ENCODE measurements around the gene GMDS. TPM values are rescaled to one million over a fixed set of nuclear protein-coding genes. Genes with fewer than 3 reads are reported as not detected.

The GMDS gene
- total and polyA plus RNA-seq, 2 of the 13 experiments (the other 11 are each of a cell fraction or from before 2014, with no cell fraction given) = 64.4 to 112 TPM

GRCh38 chr6:2259002-2259494, 13.6 kb upstream of the GMDS start (continued):
- TF ChIP-seq ZNF576 (CRISPR knock-in tag; IDR thresholded peaks at IDR 0.05) (no peak), ZNF775 (CRISPR knock-in tag; IDR thresholded peaks at IDR 0.05; ENCODE audit: borderline replicate concordance) (peak; percentile 78; the same call in 1 of the 2 replicates), ZNF850 (CRISPR knock-in tag; conservative IDR thresholded peaks at IDR 0.05) (no peak), ZNF143 (CRISPR knock-in tag; IDR thresholded peaks at IDR 0.05) (no peak), KLF9 (CRISPR knock-in tag; IDR thresholded peaks at IDR 0.05; ENCODE audit: low read depth) (no peak), ZNF180 (CRISPR knock-in tag; IDR thresholded peaks at IDR 0.05; ENCODE audit: borderline replicate concordance, low read depth) (no peak), ZNF747 (CRISPR knock-in tag; IDR thresholded peaks at IDR 0.05; ENCODE audit: borderline replicate concordance) (no peak), ZSCAN21 (CRISPR knock-in tag; IDR thresholded peaks at IDR 0.05; ENCODE audit: borderline replicate concordance) (peak; percentile 59; the same call in 1 of the 2 replicates), PLSCR1 (CRISPR knock-in tag; IDR thresholded peaks at IDR 0.05; ENCODE audit: borderline replicate concordance) (no peak), CBX5 (CRISPR knock-in tag; IDR thresholded peaks at IDR 0.05; ENCODE audit: borderline replicate concordance) (peak; percentile 53; the same call in 1 of the 2 replicates), ZSCAN30 (CRISPR knock-in tag; IDR thresholded peaks at IDR 0.05) (no peak), NFIC (IDR thresholded peaks at IDR 0.05; ENCODE audit: low read length) (peak; percentile 93)
- TF ChIP-seq, protein P1, sequence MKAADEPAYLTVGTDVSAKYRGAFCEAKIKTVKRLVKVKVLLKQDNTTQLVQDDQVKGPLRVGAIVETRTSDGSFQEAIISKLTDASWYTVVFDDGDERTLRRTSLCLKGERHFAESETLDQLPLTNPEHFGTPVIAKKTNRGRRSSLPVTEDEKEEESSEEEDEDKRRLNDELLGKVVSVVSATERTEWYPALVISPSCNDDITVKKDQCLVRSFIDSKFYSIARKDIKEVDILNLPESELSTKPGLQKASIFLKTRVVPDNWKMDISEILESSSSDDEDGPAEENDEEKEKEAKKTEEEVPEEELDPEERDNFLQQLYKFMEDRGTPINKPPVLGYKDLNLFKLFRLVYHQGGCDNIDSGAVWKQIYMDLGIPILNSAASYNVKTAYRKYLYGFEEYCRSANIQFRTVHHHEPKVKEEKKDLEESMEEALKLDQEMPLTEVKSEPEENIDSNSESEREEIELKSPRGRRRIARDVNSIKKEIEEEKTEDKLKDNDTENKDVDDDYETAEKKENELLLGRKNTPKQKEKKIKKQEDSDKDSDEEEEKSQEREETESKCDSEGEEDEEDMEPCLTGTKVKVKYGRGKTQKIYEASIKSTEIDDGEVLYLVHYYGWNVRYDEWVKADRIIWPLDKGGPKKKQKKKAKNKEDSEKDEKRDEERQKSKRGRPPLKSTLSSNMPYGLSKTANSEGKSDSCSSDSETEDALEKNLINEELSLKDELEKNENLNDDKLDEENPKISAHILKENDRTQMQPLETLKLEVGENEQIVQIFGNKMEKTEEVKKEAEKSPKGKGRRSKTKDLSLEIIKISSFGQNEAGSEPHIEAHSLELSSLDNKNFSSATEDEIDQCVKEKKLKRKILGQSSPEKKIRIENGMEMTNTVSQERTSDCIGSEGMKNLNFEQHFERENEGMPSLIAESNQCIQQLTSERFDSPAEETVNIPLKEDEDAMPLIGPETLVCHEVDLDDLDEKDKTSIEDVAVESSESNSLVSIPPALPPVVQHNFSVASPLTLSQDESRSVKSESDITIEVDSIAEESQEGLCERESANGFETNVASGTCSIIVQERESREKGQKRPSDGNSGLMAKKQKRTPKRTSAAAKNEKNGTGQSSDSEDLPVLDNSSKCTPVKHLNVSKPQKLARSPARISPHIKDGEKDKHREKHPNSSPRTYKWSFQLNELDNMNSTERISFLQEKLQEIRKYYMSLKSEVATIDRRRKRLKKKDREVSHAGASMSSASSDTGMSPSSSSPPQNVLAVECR (CRISPR knock-in tag; IDR thresholded peaks at IDR 0.05; ENCODE audit: borderline replicate concordance) = peak; percentile 51; the same call in 1 of the 2 replicates
- TF ChIP-seq, protein P2, sequence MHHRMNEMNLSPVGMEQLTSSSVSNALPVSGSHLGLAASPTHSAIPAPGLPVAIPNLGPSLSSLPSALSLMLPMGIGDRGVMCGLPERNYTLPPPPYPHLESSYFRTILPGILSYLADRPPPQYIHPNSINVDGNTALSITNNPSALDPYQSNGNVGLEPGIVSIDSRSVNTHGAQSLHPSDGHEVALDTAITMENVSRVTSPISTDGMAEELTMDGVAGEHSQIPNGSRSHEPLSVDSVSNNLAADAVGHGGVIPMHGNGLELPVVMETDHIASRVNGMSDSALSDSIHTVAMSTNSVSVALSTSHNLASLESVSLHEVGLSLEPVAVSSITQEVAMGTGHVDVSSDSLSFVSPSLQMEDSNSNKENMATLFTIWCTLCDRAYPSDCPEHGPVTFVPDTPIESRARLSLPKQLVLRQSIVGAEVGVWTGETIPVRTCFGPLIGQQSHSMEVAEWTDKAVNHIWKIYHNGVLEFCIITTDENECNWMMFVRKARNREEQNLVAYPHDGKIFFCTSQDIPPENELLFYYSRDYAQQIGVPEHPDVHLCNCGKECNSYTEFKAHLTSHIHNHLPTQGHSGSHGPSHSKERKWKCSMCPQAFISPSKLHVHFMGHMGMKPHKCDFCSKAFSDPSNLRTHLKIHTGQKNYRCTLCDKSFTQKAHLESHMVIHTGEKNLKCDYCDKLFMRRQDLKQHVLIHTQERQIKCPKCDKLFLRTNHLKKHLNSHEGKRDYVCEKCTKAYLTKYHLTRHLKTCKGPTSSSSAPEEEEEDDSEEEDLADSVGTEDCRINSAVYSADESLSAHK (CRISPR knock-in tag; IDR thresholded peaks at IDR 0.05; ENCODE audit: borderline replicate concordance) = no peak
- TF ChIP-seq, protein P3, sequence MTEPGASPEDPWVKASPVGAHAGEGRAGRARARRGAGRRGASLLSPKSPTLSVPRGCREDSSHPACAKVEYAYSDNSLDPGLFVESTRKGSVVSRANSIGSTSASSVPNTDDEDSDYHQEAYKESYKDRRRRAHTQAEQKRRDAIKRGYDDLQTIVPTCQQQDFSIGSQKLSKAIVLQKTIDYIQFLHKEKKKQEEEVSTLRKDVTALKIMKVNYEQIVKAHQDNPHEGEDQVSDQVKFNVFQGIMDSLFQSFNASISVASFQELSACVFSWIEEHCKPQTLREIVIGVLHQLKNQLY (CRISPR knock-in tag; IDR thresholded peaks at IDR 0.05) = peak; percentile 94
- TF ChIP-seq, protein P4, sequence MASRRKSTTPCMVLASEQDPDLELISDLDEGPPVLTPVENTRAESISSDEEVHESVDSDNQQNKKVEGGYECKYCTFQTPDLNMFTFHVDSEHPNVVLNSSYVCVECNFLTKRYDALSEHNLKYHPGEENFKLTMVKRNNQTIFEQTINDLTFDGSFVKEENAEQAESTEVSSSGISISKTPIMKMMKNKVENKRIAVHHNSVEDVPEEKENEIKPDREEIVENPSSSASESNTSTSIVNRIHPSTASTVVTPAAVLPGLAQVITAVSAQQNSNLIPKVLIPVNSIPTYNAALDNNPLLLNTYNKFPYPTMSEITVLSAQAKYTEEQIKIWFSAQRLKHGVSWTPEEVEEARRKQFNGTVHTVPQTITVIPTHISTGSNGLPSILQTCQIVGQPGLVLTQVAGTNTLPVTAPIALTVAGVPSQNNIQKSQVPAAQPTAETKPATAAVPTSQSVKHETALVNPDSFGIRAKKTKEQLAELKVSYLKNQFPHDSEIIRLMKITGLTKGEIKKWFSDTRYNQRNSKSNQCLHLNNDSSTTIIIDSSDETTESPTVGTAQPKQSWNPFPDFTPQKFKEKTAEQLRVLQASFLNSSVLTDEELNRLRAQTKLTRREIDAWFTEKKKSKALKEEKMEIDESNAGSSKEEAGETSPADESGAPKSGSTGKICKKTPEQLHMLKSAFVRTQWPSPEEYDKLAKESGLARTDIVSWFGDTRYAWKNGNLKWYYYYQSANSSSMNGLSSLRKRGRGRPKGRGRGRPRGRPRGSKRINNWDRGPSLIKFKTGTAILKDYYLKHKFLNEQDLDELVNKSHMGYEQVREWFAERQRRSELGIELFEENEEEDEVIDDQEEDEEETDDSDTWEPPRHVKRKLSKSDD (CRISPR knock-in tag; IDR thresholded peaks at IDR 0.05; ENCODE audit: low read depth) = 0 out of 2 replicates have a peak, but pooled peaks have one; percentile 49
